HepG2 (cell line): ENCODE measurements around the gene PYCR2. TPM values are rescaled to one million over a fixed set of nuclear protein-coding genes. Genes with fewer than 3 reads are reported as not detected.

ENCODE experiments used
- AGO2 ChIP-seq: fragments of 200-400 bp; formaldehyde crosslinking; optimal IDR thresholded peaks from 2 replicates; pipeline ENCODE3; 2017; ENCODE audit warnings: mild to moderate bottlenecking, low read depth, low read length, moderate library complexity
- ARID2 ChIP-seq: sonication (generic); formaldehyde crosslinking; IDR thresholded peaks from 2 replicates; pipeline ENCODE4 v1.8.1; 2022; ENCODE audit warnings: mild to moderate bottlenecking, missing genetic modification reagents, borderline replicate concordance
- FOXK1 ChIP-seq: sonication (generic); formaldehyde crosslinking; IDR thresholded peaks from 2 replicates; pipeline ENCODE4 v1.4.0; 2020; ENCODE audit warnings: low read depth, missing genetic modification reagents, borderline replicate concordance
- GFI1 ChIP-seq: sonication (generic); formaldehyde crosslinking; IDR thresholded peaks from 2 replicates; pipeline ENCODE4 v1.5.0; 2020; ENCODE audit warnings: missing genetic modification reagents, mild to moderate bottlenecking, borderline replicate concordance
- HDAC1 ChIP-seq: sonication (generic); formaldehyde crosslinking; IDR thresholded peaks from 2 replicates; pipeline ENCODE4 v1.5.1; 2020; ENCODE audit warnings: mild to moderate bottlenecking, missing genetic modification reagents
- HHEX ChIP-seq: IDR thresholded peaks from 2 replicates; pipeline ENCODE4 v1.6.1; 2016; ENCODE audit warnings: control low read depth
- MAFG ChIP-seq: sonication (generic); formaldehyde crosslinking; IDR thresholded peaks from 2 replicates; pipeline ENCODE4 v1.5.1; 2020; ENCODE audit warnings: mild to moderate bottlenecking, missing genetic modification reagents
- MTA3 ChIP-seq: sonication (generic); formaldehyde crosslinking; IDR thresholded peaks from 2 replicates; pipeline ENCODE4 v1.4.0; 2020; ENCODE audit warnings: missing genetic modification reagents
- NCOR1 ChIP-seq: fragments of 200-600 bp; sonication (generic); IDR thresholded peaks from 2 replicates; pipeline ENCODE4 v1.7.0; 2017; ENCODE audit warnings: antibody characterized with exemption, low read length, borderline replicate concordance
- ZFYVE20 ChIP-seq: sonication (generic); formaldehyde crosslinking; IDR thresholded peaks from 2 replicates; pipeline ENCODE4 v1.8.0; 2023; ENCODE audit warnings: low read depth, mild to moderate bottlenecking, moderate library complexity, missing genetic modification reagents, borderline replicate concordance
- ZNF343 ChIP-seq: sonication (generic); formaldehyde crosslinking; IDR thresholded peaks from 2 replicates; pipeline ENCODE4 v1.4.0; 2020; ENCODE audit warnings: mild to moderate bottlenecking, missing genetic modification reagents
- ZNF567 ChIP-seq: sonication (generic); formaldehyde crosslinking; IDR thresholded peaks from 2 replicates; pipeline ENCODE4 v1.8.1; 2023; ENCODE audit warnings: mild to moderate bottlenecking, missing genetic modification reagents, borderline replicate concordance
- ZNF614 ChIP-seq: IDR thresholded peaks from 2 replicates; pipeline ENCODE4 v1.6.1; 2018; ENCODE audit warnings: missing biosample characterization, missing genetic modification reagents, inconsistent platforms, borderline replicate concordance
- ZNF75D ChIP-seq: sonication (generic); formaldehyde crosslinking; IDR thresholded peaks from 2 replicates; pipeline ENCODE4 v1.8.1; 2023; ENCODE audit warnings: missing genetic modification reagents, mild to moderate bottlenecking, borderline replicate concordance
- ZNF788 ChIP-seq: sonication (generic); formaldehyde crosslinking; IDR thresholded peaks from 2 replicates; pipeline ENCODE4 v1.5.0; 2020; ENCODE audit warnings: mild to moderate bottlenecking, missing genetic modification reagents, borderline replicate concordance
- ZNF816 ChIP-seq: sonication (generic); formaldehyde crosslinking; IDR thresholded peaks from 2 replicates; pipeline ENCODE4 v1.8.0; 2022; ENCODE audit warnings: missing genetic modification reagents, mild to moderate bottlenecking, borderline replicate concordance
- polyA plus RNA-seq, 8 experiments: library from polyadenylated mRNA; depleted of rRNA in 3 of 8; stranded (reverse) in 7 of 8; unstranded in 1 of 8; fragments of >200 nt; fragmentation: Illumina TruSeq in 4 of 8; extraction: Trizol in 4 of 8; gene quantifications; 2 replicates each; pipeline versions ENCODE4 v1.2.1 to v1.2.3, GENCODE V29; 2011 to 2016; ENCODE audit warnings: low read depth in 4 of 8, missing spikeins in 1 of 8, mixed read lengths in 1 of 8; ENCODE audit not compliant: insufficient read depth in 1 of 8
- total RNA-seq, 5 experiments: library from RNA; depleted of rRNA; stranded (reverse); fragments of >200 nt; fragmentation: Illumina TruSeq; extraction: Trizol; gene quantifications; 2 replicates each; pipeline ENCODE4 v1.2.3, GENCODE V29; 2016; ENCODE audit warnings: low read depth in 1 of 5
- TF ChIP-seq, protein P1 (sequence below): sonication (generic); formaldehyde crosslinking; IDR thresholded peaks from 2 replicates; pipeline ENCODE4 v1.5.1; 2020; ENCODE audit warnings: mild to moderate bottlenecking, missing genetic modification reagents, moderate library complexity
- TF ChIP-seq, protein P2 (sequence below): sonication (generic); formaldehyde crosslinking; IDR thresholded peaks from 2 replicates; pipeline ENCODE4 v1.4.0; 2020; ENCODE audit warnings: mild to moderate bottlenecking, missing genetic modification reagents
- TF ChIP-seq, protein P3 (sequence below): sonication (generic); formaldehyde crosslinking; IDR thresholded peaks from 2 replicates; pipeline ENCODE4 v1.5.0; 2020; ENCODE audit warnings: missing genetic modification reagents, mild to moderate bottlenecking, borderline replicate concordance
- TF ChIP-seq, protein P4 (sequence below): sonication (generic); formaldehyde crosslinking; IDR thresholded peaks from 2 replicates; pipeline ENCODE4 v1.8.0; 2022; ENCODE audit warnings: mild to moderate bottlenecking, missing genetic modification reagents

PYCR2 gene
- total and polyA plus RNA-seq, 2 of the 13 experiments (the other 11 are each of a cell fraction or from before 2014, with no cell fraction given) = 47.2 to 47.8 TPM

DNA sequence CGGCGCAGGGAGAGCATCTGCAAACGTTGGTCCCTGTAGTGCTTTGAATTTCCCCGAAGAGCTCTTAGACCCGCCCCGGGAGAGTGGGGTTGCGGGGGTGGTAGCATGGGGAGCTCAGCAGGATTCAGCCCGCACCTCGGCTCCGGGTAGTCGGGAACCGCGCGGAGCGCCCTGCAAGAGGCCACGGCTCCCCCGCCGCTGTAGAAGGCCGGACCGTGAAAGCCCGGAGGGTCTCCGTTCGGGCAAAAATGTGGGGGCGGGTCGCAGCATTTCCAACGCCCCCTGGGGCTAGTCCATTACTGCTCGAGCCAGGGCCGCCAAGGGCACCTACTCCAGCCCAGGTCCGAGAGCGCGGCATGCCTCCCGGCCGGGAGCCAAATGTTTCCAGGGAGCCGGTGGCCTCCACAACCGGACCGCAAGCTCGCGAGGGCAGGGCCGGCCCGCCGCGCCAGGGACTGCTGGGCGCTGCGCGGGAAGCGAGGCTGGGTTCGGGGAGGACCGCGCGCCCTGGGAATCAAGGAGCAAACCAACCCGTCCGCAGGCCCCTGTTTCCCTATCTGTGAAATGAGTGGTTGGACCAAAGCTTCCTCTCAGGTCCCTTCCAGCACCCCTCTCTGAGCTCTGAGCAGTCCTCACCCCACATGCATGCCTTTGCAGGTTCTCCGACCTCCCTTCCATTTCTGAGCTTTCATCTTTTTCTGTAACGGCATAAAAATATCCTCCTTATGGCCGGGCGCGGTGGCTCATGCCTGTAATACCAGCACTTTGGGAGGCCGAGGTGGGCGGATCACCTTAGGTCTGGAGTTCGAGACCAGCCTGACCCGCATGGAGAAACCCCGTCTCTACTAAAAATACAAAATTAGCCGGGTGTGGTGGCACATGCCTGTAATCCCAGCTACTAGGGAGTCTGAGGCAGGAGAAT lies 41.1 kb downstream of the PYCR2 start (continued):
- TF ChIP-seq ZNF75D (no peak), HHEX (CRISPR knock-in tag) (no peak), ZNF788 (CRISPR knock-in tag) (0 out of 2 replicates have a peak, but pooled peaks have one; percentile 24), AGO2 (peak; percentile 60), HDAC1 (CRISPR knock-in tag) (peak; percentile 44), ZNF614 (CRISPR knock-in tag) (no peak), ZFYVE20 (CRISPR knock-in tag) (no peak), ARID2 (peak; percentile 56; the same call in 1 of the 2 replicates), MTA3 (no peak), GFI1 (CRISPR knock-in tag) (peak; percentile 65), NCOR1 (no peak), ZNF567 (CRISPR knock-in tag) (no peak), ZNF343 (CRISPR knock-in tag) (no peak; the same call in 1 of the 2 replicates), ZNF816 (peak; percentile 53; the same call in 1 of the 2 replicates), MAFG (no peak), FOXK1 (CRISPR knock-in tag) (no peak)
- TF ChIP-seq, protein P1, sequence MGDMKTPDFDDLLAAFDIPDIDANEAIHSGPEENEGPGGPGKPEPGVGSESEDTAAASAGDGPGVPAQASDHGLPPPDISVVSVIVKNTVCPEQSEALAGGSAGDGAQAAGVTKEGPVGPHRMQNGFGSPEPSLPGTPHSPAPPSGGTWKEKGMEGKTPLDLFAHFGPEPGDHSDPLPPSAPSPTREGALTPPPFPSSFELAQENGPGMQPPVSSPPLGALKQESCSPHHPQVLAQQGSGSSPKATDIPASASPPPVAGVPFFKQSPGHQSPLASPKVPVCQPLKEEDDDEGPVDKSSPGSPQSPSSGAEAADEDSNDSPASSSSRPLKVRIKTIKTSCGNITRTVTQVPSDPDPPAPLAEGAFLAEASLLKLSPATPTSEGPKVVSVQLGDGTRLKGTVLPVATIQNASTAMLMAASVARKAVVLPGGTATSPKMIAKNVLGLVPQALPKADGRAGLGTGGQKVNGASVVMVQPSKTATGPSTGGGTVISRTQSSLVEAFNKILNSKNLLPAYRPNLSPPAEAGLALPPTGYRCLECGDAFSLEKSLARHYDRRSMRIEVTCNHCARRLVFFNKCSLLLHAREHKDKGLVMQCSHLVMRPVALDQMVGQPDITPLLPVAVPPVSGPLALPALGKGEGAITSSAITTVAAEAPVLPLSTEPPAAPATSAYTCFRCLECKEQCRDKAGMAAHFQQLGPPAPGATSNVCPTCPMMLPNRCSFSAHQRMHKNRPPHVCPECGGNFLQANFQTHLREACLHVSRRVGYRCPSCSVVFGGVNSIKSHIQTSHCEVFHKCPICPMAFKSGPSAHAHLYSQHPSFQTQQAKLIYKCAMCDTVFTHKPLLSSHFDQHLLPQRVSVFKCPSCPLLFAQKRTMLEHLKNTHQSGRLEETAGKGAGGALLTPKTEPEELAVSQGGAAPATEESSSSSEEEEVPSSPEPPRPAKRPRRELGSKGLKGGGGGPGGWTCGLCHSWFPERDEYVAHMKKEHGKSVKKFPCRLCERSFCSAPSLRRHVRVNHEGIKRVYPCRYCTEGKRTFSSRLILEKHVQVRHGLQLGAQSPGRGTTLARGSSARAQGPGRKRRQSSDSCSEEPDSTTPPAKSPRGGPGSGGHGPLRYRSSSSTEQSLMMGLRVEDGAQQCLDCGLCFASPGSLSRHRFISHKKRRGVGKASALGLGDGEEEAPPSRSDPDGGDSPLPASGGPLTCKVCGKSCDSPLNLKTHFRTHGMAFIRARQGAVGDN (CRISPR knock-in tag) = peak; percentile 72
- TF ChIP-seq, protein P2, sequence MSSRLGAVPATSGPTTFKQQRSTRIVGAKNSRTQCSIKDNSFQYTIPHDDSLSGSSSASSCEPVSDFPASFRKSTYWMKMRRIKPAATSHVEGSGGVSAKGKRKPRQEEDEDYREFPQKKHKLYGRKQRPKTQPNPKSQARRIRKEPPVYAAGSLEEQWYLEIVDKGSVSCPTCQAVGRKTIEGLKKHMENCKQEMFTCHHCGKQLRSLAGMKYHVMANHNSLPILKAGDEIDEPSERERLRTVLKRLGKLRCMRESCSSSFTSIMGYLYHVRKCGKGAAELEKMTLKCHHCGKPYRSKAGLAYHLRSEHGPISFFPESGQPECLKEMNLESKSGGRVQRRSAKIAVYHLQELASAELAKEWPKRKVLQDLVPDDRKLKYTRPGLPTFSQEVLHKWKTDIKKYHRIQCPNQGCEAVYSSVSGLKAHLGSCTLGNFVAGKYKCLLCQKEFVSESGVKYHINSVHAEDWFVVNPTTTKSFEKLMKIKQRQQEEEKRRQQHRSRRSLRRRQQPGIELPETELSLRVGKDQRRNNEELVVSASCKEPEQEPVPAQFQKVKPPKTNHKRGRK (CRISPR knock-in tag) = no peak; the same call in 1 of the 2 replicates
- TF ChIP-seq, protein P3, sequence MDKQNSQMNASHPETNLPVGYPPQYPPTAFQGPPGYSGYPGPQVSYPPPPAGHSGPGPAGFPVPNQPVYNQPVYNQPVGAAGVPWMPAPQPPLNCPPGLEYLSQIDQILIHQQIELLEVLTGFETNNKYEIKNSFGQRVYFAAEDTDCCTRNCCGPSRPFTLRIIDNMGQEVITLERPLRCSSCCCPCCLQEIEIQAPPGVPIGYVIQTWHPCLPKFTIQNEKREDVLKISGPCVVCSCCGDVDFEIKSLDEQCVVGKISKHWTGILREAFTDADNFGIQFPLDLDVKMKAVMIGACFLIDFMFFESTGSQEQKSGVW = 0 out of 2 replicates have a peak, but pooled peaks have one; percentile 10
- TF ChIP-seq, protein P4, sequence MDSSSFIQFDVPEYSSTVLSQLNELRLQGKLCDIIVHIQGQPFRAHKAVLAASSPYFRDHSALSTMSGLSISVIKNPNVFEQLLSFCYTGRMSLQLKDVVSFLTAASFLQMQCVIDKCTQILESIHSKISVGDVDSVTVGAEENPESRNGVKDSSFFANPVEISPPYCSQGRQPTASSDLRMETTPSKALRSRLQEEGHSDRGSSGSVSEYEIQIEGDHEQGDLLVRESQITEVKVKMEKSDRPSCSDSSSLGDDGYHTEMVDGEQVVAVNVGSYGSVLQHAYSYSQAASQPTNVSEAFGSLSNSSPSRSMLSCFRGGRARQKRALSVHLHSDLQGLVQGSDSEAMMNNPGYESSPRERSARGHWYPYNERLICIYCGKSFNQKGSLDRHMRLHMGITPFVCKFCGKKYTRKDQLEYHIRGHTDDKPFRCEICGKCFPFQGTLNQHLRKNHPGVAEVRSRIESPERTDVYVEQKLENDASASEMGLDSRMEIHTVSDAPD (CRISPR knock-in tag) = no peak
